T-helper 1 cell (primary cell): ENCODE data around the gene MOCOS.

Experiments used
- DNase-seq, 5 donors: peaks; one replicate each; pipeline ENCODE4 v3.0.0-alpha.2; 2012 to 2020

Gene MOCOS

DNA sequence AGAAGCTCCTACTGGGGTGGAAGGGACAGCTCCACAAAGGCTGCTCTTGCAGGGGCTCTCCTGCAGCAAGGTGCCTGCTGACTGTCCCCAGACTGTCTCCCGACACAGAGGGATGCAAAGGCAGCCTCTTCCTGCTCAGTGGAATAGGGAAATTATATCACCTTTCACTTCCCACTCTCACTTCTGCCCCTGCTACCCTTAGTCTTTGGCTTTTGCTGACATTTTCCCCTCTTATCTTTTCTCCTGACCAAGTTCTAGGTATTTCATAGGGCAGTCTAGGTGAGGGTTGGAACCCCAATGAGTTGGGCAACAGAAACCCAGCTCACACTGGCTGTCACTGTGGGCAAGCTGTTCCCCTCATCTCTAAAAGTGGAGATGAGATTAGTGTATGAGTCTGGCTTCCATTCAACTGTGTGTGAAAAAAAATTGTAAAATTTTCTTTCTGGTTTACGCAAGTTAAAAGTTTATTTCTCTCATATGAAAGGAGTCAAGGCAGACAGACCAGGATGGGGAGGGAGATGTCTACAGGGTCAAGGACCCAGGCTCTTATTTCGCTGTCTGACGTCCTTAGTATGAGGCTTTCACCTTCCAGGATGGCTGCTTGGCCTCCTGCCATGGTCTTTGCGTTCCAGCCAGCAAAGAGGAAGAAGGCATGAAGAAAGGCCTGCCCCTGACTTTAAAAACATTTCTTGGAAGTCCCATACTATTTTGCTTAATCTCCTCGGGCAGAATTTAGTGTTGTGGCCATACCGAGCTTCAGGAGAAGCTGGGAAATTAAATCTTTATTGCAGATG lies 7.5 kb upstream of the MOCOS start:
- DNase-seq = no peak

DNA sequence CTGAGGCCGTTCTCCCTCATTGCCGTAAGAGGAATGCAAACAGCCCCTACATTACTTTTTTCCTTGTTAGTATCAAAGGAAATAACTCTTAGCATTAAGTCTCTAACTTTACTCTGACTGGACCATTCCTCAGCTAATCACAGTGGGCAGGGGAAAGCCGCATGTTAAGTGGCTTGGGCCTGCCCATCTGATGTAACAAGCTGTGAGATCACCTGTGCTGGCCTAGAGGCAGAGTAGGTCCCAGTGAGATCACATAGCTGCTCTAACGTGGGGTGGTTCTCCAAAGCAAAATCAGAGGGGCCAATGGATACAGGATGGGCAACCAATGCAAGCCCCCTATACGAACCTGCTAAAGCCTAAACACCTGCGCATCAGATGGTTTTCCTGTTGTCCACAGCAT lies 5.9 kb upstream of the MOCOS start:
- no peak for DNase-seq

DNA sequence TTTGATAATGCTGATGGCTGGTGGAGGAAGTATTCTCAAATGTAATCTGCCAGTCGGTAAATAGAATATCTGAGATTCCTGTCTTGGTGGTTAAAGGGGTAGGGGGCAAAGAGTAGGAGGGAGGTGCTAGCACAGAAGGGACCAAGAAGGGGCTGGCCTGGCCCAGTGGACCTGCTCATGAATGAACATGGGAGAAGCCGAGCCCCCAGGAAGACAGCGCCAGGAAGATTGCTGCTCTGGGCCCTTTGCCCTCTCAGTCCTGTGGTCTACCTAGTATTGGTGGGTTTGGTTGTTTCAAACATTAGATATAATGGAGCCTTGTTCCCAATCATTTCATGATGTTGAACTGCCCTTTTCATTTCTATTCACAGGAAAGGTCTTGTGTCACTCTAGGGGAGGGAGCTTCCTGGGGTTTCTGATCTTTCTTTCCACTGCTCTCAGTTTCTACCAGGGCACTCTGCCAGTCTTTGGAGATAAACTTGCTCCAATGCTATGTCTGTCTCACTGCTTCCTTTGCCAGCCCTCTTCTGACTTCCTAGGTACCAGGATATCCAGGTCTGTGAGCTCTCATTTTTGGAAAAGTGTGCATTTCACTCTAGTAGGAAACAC lies 5.3 kb upstream of the MOCOS start:
- no peak for DNase-seq

DNA sequence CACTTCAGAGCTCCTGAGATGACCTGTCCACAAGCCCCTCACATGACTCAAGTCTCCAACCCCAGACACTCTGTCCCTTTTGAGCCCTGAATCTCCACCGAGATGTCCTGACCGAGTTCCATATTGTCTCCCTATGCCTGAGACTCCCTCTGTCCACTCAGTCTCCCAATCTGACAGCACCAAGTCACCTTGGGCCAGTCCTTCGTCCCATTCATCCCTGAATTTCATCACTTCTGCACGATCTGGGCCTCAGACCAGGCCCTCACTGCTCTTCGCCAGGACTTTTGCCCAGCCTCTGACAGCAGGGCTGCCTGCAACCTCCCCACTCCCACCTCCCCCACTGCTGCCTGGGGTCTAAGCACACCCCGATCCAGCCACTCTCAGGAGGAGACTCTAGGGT lies 4.3 kb upstream of the MOCOS start:
- no peak for DNase-seq

DNA sequence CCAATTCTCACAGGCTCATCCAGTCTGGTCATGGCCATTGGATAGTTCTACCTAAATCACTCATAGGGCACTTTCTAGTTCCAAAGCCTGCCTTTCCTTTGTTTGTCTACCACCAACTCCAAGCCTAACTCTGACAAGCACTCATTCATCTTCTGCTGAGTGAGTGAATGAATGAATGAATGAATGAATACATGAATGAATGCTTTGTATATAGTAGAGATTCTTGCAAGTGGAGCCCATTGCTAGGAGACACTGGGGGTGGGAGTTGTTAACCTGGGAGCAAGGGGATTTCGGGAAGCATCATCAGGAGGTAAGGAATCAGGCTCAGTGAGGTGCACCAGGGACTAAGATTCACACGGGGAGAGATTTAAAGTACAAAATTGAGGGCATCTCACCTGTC lies 3.3 kb upstream of the MOCOS start:
- DNase-seq = no peak

DNA sequence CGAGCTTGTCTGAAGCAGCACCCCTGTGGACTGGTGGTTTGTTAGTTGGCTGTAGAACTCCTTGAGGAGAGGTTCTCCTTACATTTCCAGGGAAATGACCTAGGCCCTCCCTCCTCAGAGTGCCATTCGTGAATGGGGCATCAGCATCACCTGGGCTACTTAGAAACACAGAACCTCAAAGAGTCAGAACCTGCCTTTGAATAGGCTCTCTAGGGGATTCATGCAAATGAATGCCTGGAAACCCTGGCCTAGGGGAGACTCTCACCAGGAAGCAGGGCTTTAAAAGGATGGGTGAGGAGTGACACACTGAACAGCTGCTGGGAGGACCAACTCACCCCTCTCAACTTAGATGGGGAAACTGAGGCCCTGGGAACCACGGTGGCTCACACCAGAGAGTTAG lies 2.1 kb upstream of the MOCOS start:
- DNase-seq = no peak

DNA sequence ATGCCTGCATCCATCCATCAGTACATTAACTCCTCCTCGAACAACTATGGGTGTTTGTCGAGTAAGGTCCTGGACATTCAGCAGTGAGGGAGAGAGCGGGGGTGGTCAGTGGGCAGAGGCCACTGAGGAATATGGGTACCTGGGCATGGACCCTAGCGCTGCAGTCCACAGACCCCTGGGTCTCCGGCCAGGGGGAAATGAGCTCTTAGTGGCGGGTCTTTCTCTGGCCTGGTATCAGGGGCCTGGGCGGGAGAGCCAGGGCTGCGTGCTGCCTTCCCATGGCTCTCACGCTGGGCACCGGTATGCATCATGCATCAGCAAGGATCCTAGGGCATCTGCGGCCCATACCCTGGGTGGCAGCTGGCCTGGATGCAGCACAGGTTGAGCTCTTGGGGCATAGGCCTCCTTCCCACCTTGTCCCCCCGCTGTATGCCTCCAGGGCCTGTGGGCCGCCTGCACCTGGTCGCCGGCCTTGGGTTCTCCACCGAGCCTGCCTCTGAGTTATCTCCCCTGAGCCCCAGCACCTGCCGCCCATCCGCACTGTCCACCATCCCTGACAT lies 1.3 kb upstream of the MOCOS start:
- DNase-seq = no peak

DNA sequence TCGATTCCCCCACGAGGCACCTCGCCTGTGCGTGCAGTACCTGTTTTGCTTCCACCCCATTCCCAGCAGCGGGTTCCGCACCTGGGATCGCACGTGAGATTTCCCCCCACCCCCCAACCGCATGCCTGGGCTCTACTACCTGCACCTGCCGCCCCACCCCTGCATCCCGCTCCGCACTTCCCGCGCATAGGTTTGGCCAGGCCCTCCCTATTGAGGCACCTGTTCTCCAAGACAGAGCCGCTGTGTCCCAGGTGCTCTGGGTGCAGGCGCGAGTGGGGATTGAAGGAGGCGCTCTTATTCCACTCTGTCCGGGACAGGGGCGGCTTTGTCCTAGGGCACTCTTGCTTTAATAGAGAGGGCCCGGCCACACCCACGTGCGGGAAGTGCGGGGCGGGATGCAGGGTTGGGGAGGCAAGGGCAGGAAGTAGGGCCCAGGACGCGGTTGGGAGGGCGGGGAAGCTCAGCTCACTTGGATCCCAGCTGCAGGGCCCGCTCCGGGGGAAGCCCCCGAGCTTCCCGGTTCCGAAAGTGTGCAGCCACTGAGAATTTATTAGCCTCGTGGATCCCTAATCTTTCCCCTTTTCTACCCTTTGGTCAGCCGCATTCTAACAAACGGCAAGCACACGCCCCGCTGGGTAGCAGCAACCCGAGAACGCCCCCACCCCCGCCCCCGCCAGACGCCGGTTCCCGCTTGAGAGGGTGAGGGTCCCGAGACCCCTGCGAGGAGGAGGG lies 670 bp upstream of the MOCOS start:
- peak in 2 of 5 donors; percentile 3 to 5 for DNase-seq

DNA sequence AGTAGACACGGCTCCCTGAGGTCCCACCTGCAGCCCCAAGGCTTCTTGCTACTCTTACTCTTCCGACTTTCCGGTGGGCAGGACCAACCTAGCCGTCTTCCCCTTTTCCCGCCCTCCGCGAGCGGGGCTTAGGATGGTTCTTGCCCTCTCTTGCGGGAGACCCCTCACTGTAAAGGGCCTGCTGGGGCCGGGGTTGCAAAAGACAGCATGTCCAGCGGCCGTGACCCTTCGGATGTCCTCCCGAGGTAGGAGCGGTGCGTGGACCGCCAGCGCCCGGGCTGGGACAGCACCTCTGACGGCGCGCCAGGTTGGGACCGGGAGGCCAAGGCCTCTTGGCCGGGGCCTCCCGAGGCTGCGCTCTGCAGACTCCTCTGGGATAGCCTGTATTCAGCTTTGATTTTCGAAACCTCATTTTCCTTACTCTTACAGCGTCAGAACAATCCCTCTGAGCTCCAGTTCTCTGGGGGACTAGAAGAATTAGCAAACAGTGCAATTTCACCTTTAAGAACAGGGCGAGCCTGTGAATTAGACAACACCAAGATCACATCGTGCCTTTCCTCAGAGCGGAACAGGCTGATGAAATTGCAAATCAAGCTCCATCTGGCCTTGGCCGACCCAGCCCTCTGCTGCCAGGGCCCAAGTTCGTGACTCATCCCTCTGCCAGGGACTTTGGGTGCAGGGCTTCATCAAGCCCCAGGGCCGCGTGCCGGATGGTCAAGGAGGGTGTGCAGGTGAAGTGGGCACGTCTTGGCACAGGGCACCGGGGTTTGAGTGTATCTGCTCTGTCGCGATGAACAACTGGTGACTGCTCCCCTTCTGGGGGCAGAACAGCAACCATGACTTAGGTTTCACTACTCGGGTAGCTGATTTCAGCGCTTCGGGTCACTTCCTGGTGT lies 777 bp downstream of the MOCOS start:
- DNase-seq = no peak

DNA sequence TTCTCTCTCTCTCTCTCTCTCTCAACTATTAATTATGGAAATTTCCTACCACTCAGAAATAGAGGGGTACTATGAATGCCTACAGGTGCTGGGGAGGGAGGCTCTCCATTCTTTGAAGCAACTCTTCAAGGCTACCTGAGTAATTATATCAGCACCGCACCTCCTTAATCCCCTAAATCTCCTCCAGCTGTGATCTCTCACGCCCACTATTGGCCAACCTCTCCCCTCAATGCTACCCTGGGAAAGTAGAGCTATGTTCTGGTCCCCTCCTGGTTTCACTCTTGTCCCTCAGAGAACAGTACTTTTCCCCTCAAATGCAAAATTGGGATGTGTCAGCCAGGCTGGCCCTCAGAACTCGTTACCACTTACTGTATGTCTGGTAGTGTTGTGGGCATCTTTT lies 1.6 kb downstream of the MOCOS start:
- DNase-seq = no peak

DNA sequence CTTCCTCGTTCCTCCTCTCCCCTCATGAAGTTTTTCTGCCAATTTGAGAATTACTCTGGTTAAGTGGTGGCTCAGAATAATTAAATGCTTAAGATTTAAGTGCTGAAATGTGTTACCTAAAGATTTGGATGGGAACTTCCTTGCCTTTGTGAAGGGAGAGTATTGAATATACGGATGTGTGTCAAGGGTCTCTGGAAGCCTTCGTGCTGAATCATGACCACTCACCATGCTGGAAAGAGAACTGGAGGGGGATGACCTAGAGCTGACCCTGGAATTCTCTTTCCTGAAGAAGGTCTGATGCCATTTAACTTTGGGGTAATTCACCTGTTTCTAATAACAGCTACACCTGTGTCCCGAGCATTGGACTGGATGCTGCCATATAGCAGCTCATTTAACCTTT lies 2.2 kb downstream of the MOCOS start:
- no peak for DNase-seq

DNA sequence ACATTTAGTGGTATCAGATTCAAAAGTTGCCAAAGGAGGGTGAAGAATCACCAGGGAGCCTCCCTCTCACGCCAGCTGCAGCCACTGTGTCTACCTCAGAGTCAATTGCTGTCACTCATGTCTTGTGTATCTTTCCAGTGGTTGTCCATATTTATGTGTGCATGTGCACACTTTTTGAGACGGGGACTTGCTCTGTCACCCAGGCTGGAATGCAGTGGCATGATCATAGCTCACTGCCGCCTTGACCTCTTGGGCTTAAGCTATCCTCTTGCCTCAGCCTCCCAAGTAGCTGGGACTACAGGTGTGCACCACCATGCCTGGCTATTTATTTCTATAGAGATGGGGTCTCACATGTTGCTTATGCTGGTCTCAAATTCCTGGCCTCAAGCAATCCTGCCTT lies 4.0 kb downstream of the MOCOS start:
- DNase-seq = no peak

DNA sequence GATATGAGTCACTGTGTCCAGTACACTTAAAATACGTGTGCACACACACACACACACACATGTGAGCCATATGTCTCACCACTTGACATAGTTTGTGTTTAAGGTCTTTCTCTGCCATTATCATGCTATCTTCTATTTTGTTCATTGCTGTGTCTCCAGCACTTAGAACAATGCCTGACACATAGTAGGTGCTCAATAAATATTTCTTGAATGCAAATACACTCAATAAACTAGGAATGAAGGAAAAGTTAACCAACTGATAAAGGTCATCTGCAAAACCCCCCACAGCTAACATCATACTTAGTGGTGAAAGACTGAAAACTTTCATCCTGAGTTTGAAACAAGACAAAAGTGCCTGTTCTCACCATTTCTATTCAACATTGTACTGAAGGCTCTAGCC lies 4.4 kb downstream of the MOCOS start:
- no peak for DNase-seq

DNA sequence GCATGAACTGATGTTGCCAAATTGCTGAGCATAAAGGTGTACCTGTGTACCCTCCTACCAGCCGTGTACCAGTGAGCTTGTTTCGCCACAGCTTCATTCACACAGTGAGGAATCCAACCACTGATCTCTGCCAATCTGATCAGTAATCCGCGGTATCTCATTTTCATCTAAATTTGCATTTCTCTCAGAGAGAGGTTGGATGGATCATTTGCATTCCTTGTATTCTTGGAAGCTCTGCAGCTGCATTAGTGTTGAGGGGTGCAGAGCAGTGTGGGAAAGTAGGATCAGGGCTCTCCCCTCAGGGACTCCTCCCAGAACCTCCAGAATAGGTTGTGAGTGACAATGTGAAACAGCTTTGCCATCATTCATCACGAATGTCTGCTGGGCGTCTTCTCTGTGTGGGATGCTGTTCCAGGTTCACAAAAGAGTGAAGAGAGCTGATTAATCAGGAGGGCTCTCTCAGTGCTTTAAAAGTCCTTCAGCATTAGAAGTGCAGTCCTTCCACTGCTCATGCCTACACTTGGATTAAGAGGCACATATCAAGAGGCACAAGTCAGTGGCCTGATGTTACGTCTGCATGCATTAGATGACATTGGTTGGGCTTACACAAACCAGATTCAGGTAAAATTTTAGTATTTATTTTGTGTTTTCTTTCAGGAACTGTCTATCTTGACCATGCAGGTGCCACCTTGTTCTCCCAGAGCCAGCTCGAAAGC lies 7.5 kb downstream of the MOCOS start:
- DNase-seq = no peak

DNA sequence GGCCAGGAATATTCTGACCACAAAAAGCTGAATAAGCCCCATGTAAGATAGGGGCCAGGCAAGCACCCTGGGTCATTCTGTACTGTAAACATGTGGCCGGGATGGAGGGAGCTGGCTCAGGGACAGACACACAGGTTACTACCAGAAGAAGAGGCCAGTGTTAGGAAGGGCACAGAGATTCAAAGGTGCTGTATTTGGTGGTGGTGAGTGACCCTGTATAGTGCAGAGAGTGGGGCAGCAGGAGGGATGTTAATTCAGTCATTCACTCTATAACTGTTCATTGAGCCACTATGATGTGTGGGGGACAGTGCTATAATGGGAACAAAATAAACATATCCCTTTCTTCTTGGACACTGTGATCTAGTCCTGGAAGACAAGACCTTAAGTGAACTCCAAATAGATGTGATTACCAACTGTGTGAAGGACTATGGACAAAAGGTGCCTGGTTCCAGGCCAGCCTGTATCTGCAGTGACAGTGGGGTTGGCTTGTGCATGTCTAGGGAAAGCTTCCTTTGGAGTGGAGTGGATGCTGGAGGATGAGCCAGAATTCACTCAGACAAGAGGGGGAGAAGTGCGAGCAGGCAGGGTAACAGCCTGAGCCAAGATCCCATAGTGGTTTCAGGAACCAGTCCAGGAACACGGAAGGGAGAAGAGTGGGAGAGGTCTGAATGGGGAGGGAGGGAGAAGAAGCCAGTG lies 8.3 kb downstream of the MOCOS start:
- DNase-seq = no peak

DNA sequence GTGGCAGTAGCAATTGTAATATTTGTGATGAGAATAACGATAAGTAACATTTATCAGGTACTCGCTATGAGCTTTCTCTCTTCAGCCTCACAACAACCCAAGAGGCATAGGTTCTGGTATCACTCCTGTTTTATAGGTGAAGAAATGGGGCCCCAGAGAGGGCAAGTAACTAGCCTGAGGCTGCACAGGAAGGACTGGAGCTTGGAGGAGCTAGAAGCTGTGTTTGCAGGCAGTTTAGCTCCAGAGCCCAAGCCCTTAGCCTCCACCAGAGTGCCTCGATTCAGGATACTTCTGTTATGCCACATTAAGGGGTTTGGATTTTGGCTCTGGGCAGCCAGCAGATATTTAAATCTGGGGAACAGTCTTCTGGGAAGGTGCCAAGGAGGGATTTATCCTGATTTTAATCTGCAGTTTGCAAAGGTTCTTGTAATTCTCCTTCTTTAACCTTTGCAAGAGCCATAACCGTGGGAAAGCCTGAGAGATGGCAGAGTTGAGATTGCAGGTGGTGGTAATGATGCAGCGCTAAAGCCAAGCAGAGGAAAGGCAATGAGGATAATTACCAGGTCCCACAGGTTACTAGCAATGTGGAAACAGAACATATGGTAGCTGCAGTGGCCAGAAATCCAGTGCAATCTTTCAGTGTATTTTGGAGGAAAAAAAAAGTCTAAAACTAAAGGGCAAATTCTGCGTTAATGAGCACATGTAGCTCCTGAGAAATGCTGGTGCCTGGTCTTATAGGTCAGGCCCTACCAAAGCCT lies 9.1 kb downstream of the MOCOS start:
- no peak for DNase-seq

DNA sequence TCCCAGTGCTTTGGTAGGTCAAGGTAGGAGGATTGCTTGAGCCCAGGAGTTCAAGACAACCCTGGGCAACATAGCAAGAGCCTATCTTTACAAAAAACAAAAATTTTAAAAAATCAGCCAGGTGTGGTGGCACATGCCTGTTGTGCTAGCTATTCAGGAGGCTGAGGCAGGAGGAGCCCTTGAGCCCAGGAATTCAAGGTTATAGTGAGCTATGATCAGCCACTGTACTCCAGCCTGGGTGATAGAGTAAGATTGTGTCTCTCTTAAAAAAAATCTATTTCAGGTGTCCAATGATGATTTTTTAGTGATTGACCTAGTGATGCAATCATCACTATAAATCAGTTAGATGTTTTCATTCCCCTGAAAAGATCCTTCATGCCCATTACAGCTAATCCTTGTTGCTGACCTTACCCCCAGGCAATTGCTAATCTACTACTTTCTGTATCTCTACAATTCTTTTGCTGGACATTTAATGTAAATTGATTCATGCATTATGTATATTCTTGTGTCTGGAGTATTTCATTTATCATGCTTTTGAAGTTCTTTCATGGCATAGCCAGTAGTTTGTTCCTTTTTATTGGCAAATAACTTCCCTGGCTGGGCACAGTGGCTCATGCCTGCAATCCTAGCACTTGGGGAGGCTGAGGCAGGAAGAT lies 10.3 kb downstream of the MOCOS start:
- DNase-seq = no peak

DNA sequence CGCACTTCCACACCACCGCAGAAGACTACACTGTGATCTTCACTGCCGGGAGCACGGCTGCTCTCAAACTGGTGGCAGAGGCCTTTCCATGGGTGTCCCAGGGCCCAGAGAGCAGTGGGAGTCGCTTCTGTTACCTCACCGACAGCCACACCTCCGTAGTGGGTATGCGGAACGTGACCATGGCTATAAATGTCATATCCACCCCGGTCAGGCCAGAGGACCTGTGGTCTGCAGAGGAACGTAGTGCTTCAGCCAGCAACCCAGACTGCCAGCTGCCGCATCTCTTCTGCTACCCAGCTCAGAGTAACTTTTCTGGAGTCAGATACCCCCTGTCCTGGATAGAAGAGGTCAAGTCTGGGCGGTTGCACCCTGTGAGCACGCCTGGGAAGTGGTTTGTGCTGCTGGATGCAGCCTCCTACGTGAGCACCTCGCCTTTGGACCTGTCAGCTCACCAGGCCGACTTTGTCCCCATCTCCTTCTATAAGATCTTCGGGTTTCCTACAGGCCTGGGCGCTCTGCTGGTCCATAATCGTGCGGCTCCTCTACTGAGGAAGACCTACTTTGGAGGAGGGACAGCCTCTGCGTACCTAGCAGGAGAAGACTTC lies 12.5 kb downstream of the MOCOS start:
- DNase-seq = no peak

DNA sequence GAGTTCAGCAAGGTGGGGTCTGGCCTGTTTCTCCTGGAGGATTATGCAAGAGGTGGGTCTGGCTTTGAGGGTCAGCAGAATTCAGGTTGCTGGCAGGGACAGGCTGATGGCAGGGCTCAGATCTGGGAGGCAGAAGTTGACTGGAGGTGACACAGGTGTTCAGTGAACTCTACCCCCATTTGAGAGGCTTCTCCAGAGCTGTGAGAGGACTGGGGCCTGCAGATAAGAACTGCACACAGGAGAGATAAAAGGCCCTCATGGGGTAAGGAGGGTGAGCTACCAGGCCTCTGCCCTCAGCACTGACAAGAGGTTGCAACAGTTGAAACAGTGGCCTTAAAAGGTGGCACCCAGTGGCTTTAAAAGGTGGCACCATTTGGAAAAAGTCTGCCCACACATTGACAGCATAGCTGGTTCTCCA lies 13.1 kb downstream of the MOCOS start:
- no peak for DNase-seq

DNA sequence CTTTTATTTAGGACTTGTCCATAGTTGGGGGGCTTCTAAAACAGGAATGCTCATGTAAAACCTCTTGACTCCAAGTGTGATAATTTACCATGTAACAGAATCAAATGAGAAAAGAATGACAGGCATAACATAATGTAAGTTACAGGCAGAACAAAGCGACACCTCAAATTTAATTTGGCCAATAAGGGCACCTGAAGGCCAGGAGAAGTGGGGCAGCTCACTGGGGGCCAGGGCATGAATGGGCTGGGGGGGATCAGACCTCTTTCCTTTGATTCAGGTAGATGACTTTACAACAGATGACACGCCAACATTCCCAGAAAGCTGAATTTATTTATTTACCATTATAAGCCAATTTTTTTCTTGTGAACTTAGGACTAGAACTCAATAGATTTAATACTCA lies 14.5 kb downstream of the MOCOS start:
- DNase-seq = no peak
